MM.1S (cell line): ENCODE data around the gene TPBGL.

Experiments used
- DNase-seq: peaks from one replicate; pipeline ENCODE4 v3.0.0-alpha.2; 2015
- H2AFZ ChIP-seq: fragments of 300-600 bp; sonication (generic); 2 replicates; pipeline ENCODE4 v1.6.0; 2016; ENCODE audit warnings: antibody characterized with exemption, low read length
- H3F3A ChIP-seq: fragments of 300-600 bp; sonication (generic); 2 replicates; pipeline ENCODE4 v1.6.1; 2016; ENCODE audit warnings: mild to moderate bottlenecking, antibody characterized with exemption, low read length, moderate library complexity, mixed read lengths; ENCODE audit not compliant: insufficient read depth
- H3K27ac ChIP-seq: fragments of 300-600 bp; sonication (generic); 2 replicates; pipeline ENCODE4 v1.5.1; 2016; ENCODE audit warnings: mild to moderate bottlenecking, low read length
- H3K27me3 ChIP-seq: fragments of 300-600 bp; sonication (generic); replicated peaks from 2 replicates; pipeline ENCODE4 v1.6.0; 2016; ENCODE audit warnings: low read length; ENCODE audit not compliant: insufficient read depth
- H3K36me3 ChIP-seq: fragments of 300-600 bp; sonication (generic); replicated peaks from 2 replicates; pipeline ENCODE4 v1.6.1; 2016; ENCODE audit warnings: mild to moderate bottlenecking, low read length, mixed read lengths; ENCODE audit not compliant: insufficient read depth
- H3K4me1 ChIP-seq: fragments of 300-600 bp; sonication (generic); 2 replicates; pipeline ENCODE4 v1.6.1; 2016; ENCODE audit warnings: low read length, mixed read lengths
- H3K4me2 ChIP-seq: fragments of 300-600 bp; sonication (generic); 2 replicates; pipeline ENCODE4 v1.6.0; 2016; ENCODE audit warnings: low read depth, low read length
- H3K4me3 ChIP-seq: fragments of 300-600 bp; sonication (generic); 2 replicates; pipeline ENCODE4 v1.5.1; 2016; ENCODE audit warnings: low read length, mixed read lengths
- H3K79me2 ChIP-seq: fragments of 300-600 bp; sonication (generic); 2 replicates; pipeline ENCODE4 v1.6.1; 2016; ENCODE audit warnings: mixed run types, low read length, mixed read lengths
- H3K9ac ChIP-seq: fragments of 300-600 bp; sonication (generic); 2 replicates; pipeline ENCODE4 v1.6.1; 2016; ENCODE audit warnings: low read length, mixed read lengths
- H3K9me2 ChIP-seq: fragments of 300-600 bp; sonication (generic); replicated peaks from 2 replicates; pipeline ENCODE4 v1.6.1; 2016; ENCODE audit warnings: mild to moderate bottlenecking, low read length, mixed read lengths; ENCODE audit not compliant: insufficient read depth
- H3K9me3 ChIP-seq: fragments of 300-600 bp; sonication (generic); replicated peaks from 2 replicates; pipeline ENCODE4 v1.6.1; 2016; ENCODE audit warnings: mild to moderate bottlenecking, low read length, mixed read lengths; ENCODE audit not compliant: insufficient read depth
- H4K20me1 ChIP-seq: fragments of 300-600 bp; sonication (generic); 2 replicates; pipeline ENCODE4 v1.6.1; 2016; ENCODE audit warnings: mild to moderate bottlenecking, low read length, moderate library complexity, mixed read lengths; ENCODE audit not compliant: insufficient read depth
- EZH2 ChIP-seq: fragments of 300-600 bp; sonication (generic); optimal IDR thresholded peaks from 2 replicates; pipeline ENCODE3; 2017; ENCODE audit warnings: low read depth, mild to moderate bottlenecking, antibody characterized with exemption, low read length, mixed read lengths
- EZH2phosphoT487 ChIP-seq: fragments of 300-600 bp; sonication (generic); IDR thresholded peaks from 2 replicates; pipeline ENCODE4 v1.6.1; 2018; ENCODE audit warnings: antibody characterized with exemption, low read length
- TF ChIP-seq, protein P1 (sequence below): fragments of 300-600 bp; sonication (generic); IDR thresholded peaks from 2 replicates; pipeline ENCODE4 v1.5.1; 2016; ENCODE audit warnings: antibody characterized with exemption, low read length, mixed read lengths

TPBGL gene

GRCh38 chr11:75246006-75246670, 5.6 kb downstream of the TPBGL start:
- no peaks in the 10 kb centered on the region for H3K79me2 ChIP-seq
- H3K4me1 ChIP-seq = 0 out of 2 replicates have a peak, but pooled peaks cover 3% of the 10 kb centered on the region
- H3K36me3 ChIP-seq = no peaks in the 10 kb centered on the region
- H3F3A ChIP-seq = no peaks in the 10 kb centered on the region
- H3K4me2 ChIP-seq = no peak overlapping the region
- no peak overlapping the region for H2AFZ ChIP-seq
- H3K9me3 ChIP-seq = no peaks in the 10 kb centered on the region
- no peak for DNase-seq
- no peak overlapping the region for H3K9ac ChIP-seq
- peaks cover 30% of the 10 kb centered on the region for H3K27me3 ChIP-seq
- no peaks in the 10 kb centered on the region for H3K9me2 ChIP-seq
- H3K27ac ChIP-seq = no peak overlapping the region
- H3K4me3 ChIP-seq = no peak overlapping the region
- H4K20me1 ChIP-seq = 0 out of 2 replicates have a peak, but pooled peaks cover 3% of the 10 kb centered on the region
- TF ChIP-seq EZH2phosphoT487 (no peak), EZH2 (no peak)
- TF ChIP-seq, protein P1, sequence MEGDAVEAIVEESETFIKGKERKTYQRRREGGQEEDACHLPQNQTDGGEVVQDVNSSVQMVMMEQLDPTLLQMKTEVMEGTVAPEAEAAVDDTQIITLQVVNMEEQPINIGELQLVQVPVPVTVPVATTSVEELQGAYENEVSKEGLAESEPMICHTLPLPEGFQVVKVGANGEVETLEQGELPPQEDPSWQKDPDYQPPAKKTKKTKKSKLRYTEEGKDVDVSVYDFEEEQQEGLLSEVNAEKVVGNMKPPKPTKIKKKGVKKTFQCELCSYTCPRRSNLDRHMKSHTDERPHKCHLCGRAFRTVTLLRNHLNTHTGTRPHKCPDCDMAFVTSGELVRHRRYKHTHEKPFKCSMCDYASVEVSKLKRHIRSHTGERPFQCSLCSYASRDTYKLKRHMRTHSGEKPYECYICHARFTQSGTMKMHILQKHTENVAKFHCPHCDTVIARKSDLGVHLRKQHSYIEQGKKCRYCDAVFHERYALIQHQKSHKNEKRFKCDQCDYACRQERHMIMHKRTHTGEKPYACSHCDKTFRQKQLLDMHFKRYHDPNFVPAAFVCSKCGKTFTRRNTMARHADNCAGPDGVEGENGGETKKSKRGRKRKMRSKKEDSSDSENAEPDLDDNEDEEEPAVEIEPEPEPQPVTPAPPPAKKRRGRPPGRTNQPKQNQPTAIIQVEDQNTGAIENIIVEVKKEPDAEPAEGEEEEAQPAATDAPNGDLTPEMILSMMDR = no peak

DNA sequence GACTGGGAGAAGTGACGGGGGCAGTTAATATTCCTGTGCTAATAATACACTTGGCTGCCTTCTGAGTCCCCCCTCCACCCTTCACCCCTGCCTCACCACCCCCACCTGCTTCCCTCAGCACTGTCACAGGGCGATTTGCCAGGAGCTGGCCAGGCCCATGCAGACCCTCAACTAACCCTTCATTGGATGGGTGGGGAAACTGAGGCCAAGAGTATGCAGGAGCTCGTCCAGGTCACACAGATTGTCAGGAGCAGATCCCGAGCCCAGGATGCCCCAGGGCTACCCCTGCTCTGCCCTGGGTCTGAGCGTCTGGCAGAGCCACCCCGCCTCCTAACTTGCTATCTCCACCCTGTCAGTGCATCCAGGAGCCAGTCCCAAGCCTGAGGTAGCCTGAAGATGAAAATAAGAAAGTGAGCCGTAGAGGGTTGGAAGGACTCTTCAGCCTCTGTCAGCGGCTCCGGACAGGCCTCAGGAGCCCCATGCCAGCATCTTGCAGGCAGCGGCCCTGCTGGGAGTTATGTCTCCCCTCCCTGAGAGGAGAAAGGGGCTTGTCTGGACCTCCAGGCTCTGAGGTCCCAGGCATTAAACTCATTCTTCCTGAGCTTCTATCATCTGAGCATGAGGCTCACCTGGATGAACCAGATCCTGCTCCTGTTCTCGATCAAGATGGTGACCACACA, 6.2 kb downstream of the TPBGL start:
- Histone ChIP-seq H3K27ac (no peak overlapping the region), H3K79me2 (no peaks in the 10 kb centered on the region), H3K4me1 (peaks cover 3% of the 10 kb centered on the region; the same call in 1 of the 2 replicates), H3K27me3 (peaks cover 30% of the 10 kb centered on the region), H4K20me1 (0 out of 2 replicates have a peak, but pooled peaks cover 3% of the 10 kb centered on the region), H3K4me2 (no peak overlapping the region), H3F3A (no peaks in the 10 kb centered on the region), H3K4me3 (no peak overlapping the region), H2AFZ (no peak overlapping the region), H3K36me3 (no peaks in the 10 kb centered on the region), H3K9ac (no peak overlapping the region), H3K9me2 (no peaks in the 10 kb centered on the region), H3K9me3 (no peaks in the 10 kb centered on the region)
- no peak for DNase-seq
- no peak for TF ChIP-seq EZH2
- TF ChIP-seq, protein P1 = no peak
- no peak for TF ChIP-seq EZH2phosphoT487

GRCh38 chr11:75248924-75249256, 8.3 kb downstream of the TPBGL start:
- Histone ChIP-seq H3K9me2 (no peaks in the 10 kb centered on the region), H3F3A (no peaks in the 10 kb centered on the region), H3K4me1 (peaks cover 9% of the 10 kb centered on the region), H3K4me2 (no peak overlapping the region), H3K27me3 (peaks cover 14% of the 10 kb centered on the region; the same call in 1 of the 2 replicates), H3K36me3 (no peaks in the 10 kb centered on the region), H3K9me3 (no peaks in the 10 kb centered on the region), H3K27ac (no peak overlapping the region), H4K20me1 (no peaks in the 10 kb centered on the region), H3K79me2 (no peaks in the 10 kb centered on the region), H2AFZ (no peak overlapping the region), H3K4me3 (no peak overlapping the region), H3K9ac (no peak overlapping the region)
- TF ChIP-seq EZH2phosphoT487 = no peak
- TF ChIP-seq EZH2 = no peak
- TF ChIP-seq, protein P1 = no peak
- DNase-seq = no peak
